HepG2 (cell line): Measurements from ENCODE around the gene MTFP1. TPM values are rescaled to one million over a fixed set of nuclear protein-coding genes. Genes with fewer than 3 reads are reported as not detected.

ENCODE experiments used
- ATAC-seq: fragments of 200-7000 bp; cut with Tn5 transposase; 3 replicates; pipeline ENCODE4 v1.9.1; 2020; ENCODE audit warnings: mild to moderate bottlenecking, moderate library complexity
- BruUV-seq: library from RNA; stranded (reverse); fragments of 400-500 nt; replicated peaks from 2 replicates; lab custom pipeline; 2021; lab: Mats Ljungman, UMichigan
- CTCF ChIA-PET: fragments of 300-600 bp; formaldehyde crosslinking; extraction: SDS; loops from one replicate; lab custom pipeline; 2021; ENCODE audit warnings: low total read pairs, inconsistent platforms, low intra/inter-chr PET ratio; lab: Yijun Ruan, JAX
- POLR2A ChIA-PET: fragments of 350-600 bp; sonication (Branson Sonifier 250); formaldehyde crosslinking; loops from one replicate; lab custom pipeline; 2020; ENCODE audit warnings: antibody characterized with exemption, inconsistent platforms; lab: Yijun Ruan, JAX
- DNase-seq: peaks from one replicate; pipeline ENCODE4 v3.0.0-alpha.2; 2015; ENCODE audit warnings: low spot score
- FAIRE-seq: peaks from 3 replicates; lab custom pipeline; 2011; peaks lifted over from hg19 to GRCh38; lab: Jason Lieb, UNC
- H2AFZ ChIP-seq: one replicate; pipeline ENCODE4 v1.6.1; 2011; ENCODE audit warnings: low read length, inconsistent platforms
- H3K27ac ChIP-seq: fragments of 300-600 bp; 3 replicates; pipeline ENCODE4 v1.8.0; 2011; ENCODE audit warnings: mixed run types, mild to moderate bottlenecking, mixed read lengths, low read length, inconsistent platforms; ENCODE audit not compliant: insufficient read depth; ENCODE audit errors: extremely low read length
- H3K27me3 ChIP-seq, 2 experiments: fragments of 200-600 bp in 1 of 2; 2 replicates in 1 of 2; 3 replicates in 1 of 2; pipeline versions ENCODE4 v1.6.0 to v1.8.0; 2011; ENCODE audit warnings: low read length in 2 of 2, mild to moderate bottlenecking in 2 of 2, moderate library complexity in 2 of 2, inconsistent platforms in 1 of 2; ENCODE audit not compliant: insufficient read depth in 2 of 2, control insufficient read depth in 1 of 2
- H3K36me3 ChIP-seq, 2 experiments: fragments of 200-600 bp in 1 of 2; replicated peaks in 1 of 2; 2 replicates in 1 of 2; 3 replicates in 1 of 2; pipeline versions ENCODE4 v1.5.1 to v1.8.0; 2011; ENCODE audit warnings: low read length in 2 of 2, inconsistent platforms in 1 of 2; ENCODE audit not compliant: insufficient read depth in 2 of 2, control insufficient read depth in 1 of 2
- H3K4me1 ChIP-seq: 2 replicates; pipeline ENCODE4 v1.5.1; 2012; ENCODE audit warnings: low read length, inconsistent platforms; ENCODE audit not compliant: insufficient read depth
- H3K4me2 ChIP-seq: 2 replicates; pipeline ENCODE4 v1.6.0; 2011; ENCODE audit warnings: low read depth, low read length, inconsistent platforms
- H3K4me3 ChIP-seq, 3 experiments: fragments of 200-600 bp in 1 of 3; sonication (generic), shearing (Covaris generic) in 1 of 3; replicated peaks in 1 of 3; 2 replicates each; pipeline ENCODE4 v1.5.1; 2011 to 2016; ENCODE audit warnings: low read length in 3 of 3, inconsistent platforms in 2 of 3, low read depth in 2 of 3, mild to moderate bottlenecking in 2 of 3, control low read depth in 1 of 3, mixed read lengths in 1 of 3; ENCODE audit not compliant: insufficient read depth in 1 of 3
- H3K79me2 ChIP-seq: one replicate; pipeline ENCODE4 v1.6.1; 2011; ENCODE audit warnings: low read length, inconsistent platforms; ENCODE audit not compliant: insufficient read depth
- H3K9ac ChIP-seq: 2 replicates; pipeline ENCODE4 v1.6.0; 2011; ENCODE audit warnings: mild to moderate bottlenecking, low read depth, low read length, inconsistent platforms; ENCODE audit not compliant: insufficient read depth
- H3K9me3 ChIP-seq: 2 replicates; pipeline ENCODE4 v1.5.1; 2012; ENCODE audit warnings: mild to moderate bottlenecking, low read length
- H4K20me1 ChIP-seq: 2 replicates; pipeline ENCODE4 v1.6.0; 2011; ENCODE audit warnings: inconsistent platforms, mild to moderate bottlenecking, low read length, moderate library complexity; ENCODE audit not compliant: insufficient read depth
- AGO2 ChIP-seq: fragments of 200-400 bp; formaldehyde crosslinking; optimal IDR thresholded peaks from 2 replicates; pipeline ENCODE3; 2017; ENCODE audit warnings: mild to moderate bottlenecking, low read depth, low read length, moderate library complexity
- EEA1 ChIP-seq: sonication (generic); formaldehyde crosslinking; IDR thresholded peaks from 2 replicates; pipeline ENCODE4 v1.5.1; 2020; ENCODE audit warnings: mild to moderate bottlenecking, missing genetic modification reagents, borderline replicate concordance
- IRF9 ChIP-seq: sonication (generic); formaldehyde crosslinking; IDR thresholded peaks from 2 replicates; pipeline ENCODE4 v1.8.0; 2022; ENCODE audit warnings: missing genetic modification reagents, mild to moderate bottlenecking, borderline replicate concordance
- JUND ChIP-seq: sonication (generic); formaldehyde crosslinking; IDR thresholded peaks from 2 replicates; pipeline ENCODE4 v1.8.0; 2022; ENCODE audit warnings: mild to moderate bottlenecking, missing genetic modification reagents
- MEIS2 ChIP-seq: sonication (generic); formaldehyde crosslinking; IDR thresholded peaks from 2 replicates; pipeline ENCODE4 v1.9.0; 2021; ENCODE audit warnings: mild to moderate bottlenecking, missing genetic modification reagents
- NPAS2 ChIP-seq: sonication (generic); formaldehyde crosslinking; IDR thresholded peaks from 2 replicates; pipeline ENCODE4 v1.8.0; 2022; ENCODE audit warnings: mild to moderate bottlenecking, missing genetic modification reagents, borderline replicate concordance
- NR1H2 ChIP-seq: sonication (generic); formaldehyde crosslinking; IDR thresholded peaks from 2 replicates; pipeline ENCODE4 v1.8.1; 2022; ENCODE audit warnings: low read depth, missing genetic modification reagents, borderline replicate concordance
- NR2F6 ChIP-seq, 2 experiments: IDR thresholded peaks; 2 replicates each; pipeline ENCODE4 v1.6.1; 2016; ENCODE audit warnings: antibody characterized with exemption in 1 of 2, mild to moderate bottlenecking in 1 of 2
- RFXANK ChIP-seq: IDR thresholded peaks from 2 replicates; pipeline ENCODE4 v1.6.1; 2016
- SOX13 ChIP-seq, 3 experiments: fragments of 450-650 bp in 1 of 3; sonication (generic) in 1 of 3; formaldehyde crosslinking in 1 of 3; IDR thresholded peaks in 2 of 3; conservative IDR thresholded peaks in 1 of 3; 2 replicates each; pipeline versions ENCODE4 v1.5.0 to v1.6.1; 2016 to 2020; ENCODE audit warnings: antibody characterized with exemption in 1 of 3, mild to moderate bottlenecking in 1 of 3, missing compliant biosample characterization in 1 of 3, missing genetic modification reagents in 1 of 3, moderate library complexity in 1 of 3
- WGBS: methylation state at CpG from one replicate; pipeline ENCODE4 v1.1.6; 2017; ENCODE audit warnings: low lambda C conversion rate; 5-methylcytosine and 5-hydroxymethylcytosine counted together
- in situ Hi-C: cut with HindIII; loops from 2 replicates; pipeline ENCODE4 v1.10.0; 2017; ENCODE audit warnings: low pct_unique_long_range_greater_than_20kb; ENCODE audit not compliant: extremely low pct_ligation_motif_present
- intact Hi-C: fragments of 100-400 bp; cut with micrococcal nuclease; formaldehyde crosslinking; loops from one replicate; pipeline ENCODE4 v1.10.0; 2022; ENCODE audit not compliant: unreplicated experiment
- polyA plus RNA-seq, 8 experiments: library from polyadenylated mRNA; depleted of rRNA in 3 of 8; stranded (reverse) in 7 of 8; unstranded in 1 of 8; fragments of >200 nt; fragmentation: Illumina TruSeq in 4 of 8; extraction: Trizol in 4 of 8; gene quantifications; 2 replicates each; pipeline versions ENCODE4 v1.2.1 to v1.2.3, GENCODE V29; 2011 to 2016; ENCODE audit warnings: low read depth in 4 of 8, missing spikeins in 1 of 8, mixed read lengths in 1 of 8; ENCODE audit not compliant: insufficient read depth in 1 of 8
- total RNA-seq, 5 experiments: library from RNA; depleted of rRNA; stranded (reverse); fragments of >200 nt; fragmentation: Illumina TruSeq; extraction: Trizol; gene quantifications; 2 replicates each; pipeline ENCODE4 v1.2.3, GENCODE V29; 2016; ENCODE audit warnings: low read depth in 1 of 5
- TF ChIP-seq, protein P1 (sequence below): IDR thresholded peaks from 2 replicates; pipeline ENCODE4 v1.6.1; 2016; ENCODE audit warnings: low read depth, borderline replicate concordance
- TF ChIP-seq, protein P2 (sequence below): IDR thresholded peaks from 2 replicates; pipeline ENCODE4 v1.6.1; 2016; ENCODE audit warnings: control low read depth
- TF ChIP-seq, protein P3 (sequence below): IDR thresholded peaks from 2 replicates; pipeline ENCODE4 v1.6.1; 2016; ENCODE audit warnings: mild to moderate bottlenecking

Gene MTFP1
- total and polyA plus RNA-seq, 2 of the 13 experiments (the other 11 are each of a cell fraction or from before 2014, with no cell fraction given): 29.5 to 45.6 TPM

GRCh38 chr22:30390974-30391691 is 34.4 kb upstream of the MTFP1 start:
- intact Hi-C loops: loop anchor here (1.0 kb wide), 2 partner anchors 35 to 94 kb away; no protein-coding TSS in a partner anchor
- no peaks in the 10 kb centered on the region for H3K79me2 ChIP-seq
- ATAC-seq (peak; percentile 75), FAIRE-seq (peak; percentile 92), DNase-seq (peak; percentile 85)
- H3K36me3 ChIP-seq: no peaks in the 10 kb centered on the region
- peaks cover 0 to 4% of the 10 kb centered on the region in 2 experiments; a peak in 1 of 5 replicates for H3K27me3 ChIP-seq
- peak overlapping the region; percentile 20; the same call in 1 of the 2 replicates for H3K4me2 ChIP-seq
- in situ Hi-C loops: loop anchor here (5.0 to 25.0 kb wide), 3 partner anchors 36 to 279 kb away; partner anchors contain the start of gene MTFP1
- no peaks in the 10 kb centered on the region for H4K20me1 ChIP-seq
- BruUV-seq: no TSS peak
- peaks cover 50% of the 10 kb centered on the region for H3K4me1 ChIP-seq
- H3K4me3 ChIP-seq: no peak overlapping the region
- ChIA-PET POLR2A (interaction anchor here (10.2 kb wide), 1 partner anchor 32 kb away, joined by 164 read pairs; the partner anchor contains the start of gene MTFP1), CTCF (interaction anchor here (0.7 to 3.4 kb wide), 4 partner anchors 35 to 95 kb away, joined by 4 to 43 read pairs (median 17); partner anchors contain the start of gene MTFP1)
- H3K9ac ChIP-seq: no peak overlapping the region
- no peak overlapping the region for H2AFZ ChIP-seq
- H3K9me3 ChIP-seq: no peaks in the 10 kb centered on the region; the same call in 1 of the 2 replicates
- WGBS: 27% methylated on average over 3 of the region's 5 CpGs
- no peak overlapping the region for H3K27ac ChIP-seq
- TF ChIP-seq EEA1 (no peak), NPAS2 (CRISPR knock-in tag) (no peak), MEIS2 (CRISPR knock-in tag) (no peak), NR1H2 (CRISPR knock-in tag) (no peak), NR2F6 (IDR thresholded peaks at IDR 0.05) (peak; percentile 32; the same call in 1 of the 2 replicates), NR2F6 (CRISPR knock-in tag; IDR thresholded peaks at IDR 0.05) (no peak; the same call in 1 of the 2 replicates), RFXANK (CRISPR knock-in tag) (no peak), JUND (CRISPR knock-in tag) (no peak), IRF9 (no peak), AGO2 (no peak), SOX13 (IDR thresholded peaks at IDR 0.05) (no peak), SOX13 (CRISPR knock-in tag; conservative IDR thresholded peaks at IDR 0.05 in 1 of 2, IDR thresholded peaks at IDR 0.05 in 1 of 2) (peak in 1 of 2 experiments; percentile 74; a peak in 1 of 4 replicates)
- TF ChIP-seq, protein P1, sequence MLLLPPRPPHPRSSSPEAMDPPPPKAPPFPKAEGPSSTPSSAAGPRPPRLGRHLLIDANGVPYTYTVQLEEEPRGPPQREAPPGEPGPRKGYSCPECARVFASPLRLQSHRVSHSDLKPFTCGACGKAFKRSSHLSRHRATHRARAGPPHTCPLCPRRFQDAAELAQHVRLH (CRISPR knock-in tag): 0 out of 2 replicates have a peak, but pooled peaks have one; percentile 27
- TF ChIP-seq, protein P2, sequence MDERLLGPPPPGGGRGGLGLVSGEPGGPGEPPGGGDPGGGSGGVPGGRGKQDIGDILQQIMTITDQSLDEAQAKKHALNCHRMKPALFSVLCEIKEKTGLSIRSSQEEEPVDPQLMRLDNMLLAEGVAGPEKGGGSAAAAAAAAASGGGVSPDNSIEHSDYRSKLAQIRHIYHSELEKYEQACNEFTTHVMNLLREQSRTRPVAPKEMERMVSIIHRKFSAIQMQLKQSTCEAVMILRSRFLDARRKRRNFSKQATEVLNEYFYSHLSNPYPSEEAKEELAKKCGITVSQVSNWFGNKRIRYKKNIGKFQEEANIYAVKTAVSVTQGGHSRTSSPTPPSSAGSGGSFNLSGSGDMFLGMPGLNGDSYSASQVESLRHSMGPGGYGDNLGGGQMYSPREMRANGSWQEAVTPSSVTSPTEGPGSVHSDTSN: no peak
- TF ChIP-seq, protein P3, sequence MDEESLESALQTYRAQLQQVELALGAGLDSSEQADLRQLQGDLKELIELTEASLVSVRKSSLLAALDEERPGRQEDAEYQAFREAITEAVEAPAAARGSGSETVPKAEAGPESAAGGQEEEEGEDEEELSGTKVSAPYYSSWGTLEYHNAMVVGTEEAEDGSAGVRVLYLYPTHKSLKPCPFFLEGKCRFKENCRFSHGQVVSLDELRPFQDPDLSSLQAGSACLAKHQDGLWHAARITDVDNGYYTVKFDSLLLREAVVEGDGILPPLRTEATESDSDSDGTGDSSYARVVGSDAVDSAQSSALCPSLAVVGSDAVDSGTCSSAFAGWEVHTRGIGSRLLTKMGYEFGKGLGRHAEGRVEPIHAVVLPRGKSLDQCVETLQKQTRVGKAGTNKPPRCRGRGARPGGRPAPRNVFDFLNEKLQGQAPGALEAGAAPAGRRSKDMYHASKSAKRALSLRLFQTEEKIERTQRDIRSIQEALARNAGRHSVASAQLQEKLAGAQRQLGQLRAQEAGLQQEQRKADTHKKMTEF (CRISPR knock-in tag): peak; percentile 61; the same call in 1 of the 2 replicates
